ENCODE data around the gene FBLN5.

Gene FBLN5

GRCh38 chr14:91945751-91946621 is 1.5 kb downstream of the FBLN5 start:
- no peak for DNase-seq (ENCODE audit: low read depth in 2 of 2)

GRCh38 chr14:91942946-91943345 is 4.5 kb downstream of the FBLN5 start:
- no peak for DNase-seq (ENCODE audit: low read depth in 2 of 2)

- DNase-seq (ENCODE audit: low read depth in 2 of 2) = no peak
Measured at GRCh38 chr14:91942128-91942527, 5.4 kb downstream of the FBLN5 start.

GRCh38 chr14:91940209-91940608 is 7.3 kb downstream of the FBLN5 start:
- DNase-seq (ENCODE audit: low read depth in 2 of 2) = no peak

GRCh38 chr14:91935586-91935985 is 11.9 kb downstream of the FBLN5 start:
- DNase-seq (ENCODE audit: low read depth in 2 of 2) = no peak

GRCh38 chr14:91934554-91935285 is 12.8 kb downstream of the FBLN5 start:
- no peak for DNase-seq (ENCODE audit: low read depth in 2 of 2)

GRCh38 chr14:91931478-91932088 is 15.9 kb downstream of the FBLN5 start:
- no peak for DNase-seq (ENCODE audit: low read depth in 2 of 2)

GRCh38 chr14:91929700-91930099 is 17.8 kb downstream of the FBLN5 start:
- no peak for DNase-seq (ENCODE audit: low read depth in 2 of 2)

GRCh38 chr14:91927800-91928199 is 19.7 kb downstream of the FBLN5 start:
- no peak for DNase-seq (ENCODE audit: low read depth in 2 of 2)

GRCh38 chr14:91927191-91927590 is 20.3 kb downstream of the FBLN5 start:
- DNase-seq (ENCODE audit: low read depth in 2 of 2) = no peak

- DNase-seq (ENCODE audit: low read depth in 2 of 2) = no peak
Measured at GRCh38 chr14:91926131-91926890, 21.2 kb downstream of the FBLN5 start.

GRCh38 chr14:91925727-91926121 is 21.8 kb downstream of the FBLN5 start:
- no peak for DNase-seq (ENCODE audit: low read depth in 2 of 2)

- DNase-seq (ENCODE audit: low read depth in 2 of 2) = no peak
Measured at GRCh38 chr14:91925001-91925726, 22.3 kb downstream of the FBLN5 start.

- no peak for DNase-seq (ENCODE audit: low read depth in 2 of 2)
Measured at GRCh38 chr14:91920526-91920925, 27.0 kb downstream of the FBLN5 start.

GRCh38 chr14:91919814-91920213 is 27.7 kb downstream of the FBLN5 start:
- no peak for DNase-seq (ENCODE audit: low read depth in 2 of 2)

- DNase-seq (ENCODE audit: low read depth in 2 of 2) = no peak
Measured at GRCh38 chr14:91918186-91918883, 29.2 kb downstream of the FBLN5 start.

- DNase-seq (ENCODE audit: low read depth in 2 of 2) = no peak
Measured at GRCh38 chr14:91912035-91912434, 35.5 kb downstream of the FBLN5 start.

- peak in 1 of 2 donors; percentile 9 for DNase-seq (ENCODE audit: low read depth in 2 of 2)
Measured at GRCh38 chr14:91911474-91912032, 35.9 kb downstream of the FBLN5 start.

- DNase-seq (ENCODE audit: low read depth in 2 of 2) = no peak
Measured at GRCh38 chr14:91910196-91910595, 37.3 kb downstream of the FBLN5 start.

GRCh38 chr14:91906374-91906773 is 41.1 kb downstream of the FBLN5 start:
- no peak for DNase-seq (ENCODE audit: low read depth in 2 of 2)

Data from stimulated activated CD8-positive, alpha-beta memory T cell treated with anti-CD3 and anti-CD28 coated beads, Interleukin-7, amount 100 ng/mL, for 4 hours (primary cell).